Epithelial cell of proximal tubule (primary cell): ENCODE measurements around the gene CCNQ. TPM values are rescaled to one million over a fixed set of nuclear protein-coding genes. Genes with fewer than 3 reads are reported as not detected.

Experiments
- DNase-seq: peaks from one replicate; pipeline ENCODE4 v3.0.0-alpha.2; 2011; ENCODE audit warnings: low read depth
- H3K4me3 ChIP-seq: 2 replicates; pipeline ENCODE4 v1.5.1; 2011; ENCODE audit warnings: low read depth, mild to moderate bottlenecking, low read length
- total RNA-seq: library from RNA; depleted of rRNA; stranded (reverse); fragments of >200 nt; gene quantifications from 2 replicates; pipeline ENCODE4 v1.2.3, GENCODE V29; 2015
- TF ChIP-seq, protein P1 (sequence below): conservative IDR thresholded peaks from 2 replicates; pipeline ENCODE4 v1.5.1; 2012; ENCODE audit warnings: low read depth, mild to moderate bottlenecking, low read length

The CCNQ gene
- total RNA-seq, 1 donor from 2014 or later = 31.4 TPM

- TF ChIP-seq, protein P1, sequence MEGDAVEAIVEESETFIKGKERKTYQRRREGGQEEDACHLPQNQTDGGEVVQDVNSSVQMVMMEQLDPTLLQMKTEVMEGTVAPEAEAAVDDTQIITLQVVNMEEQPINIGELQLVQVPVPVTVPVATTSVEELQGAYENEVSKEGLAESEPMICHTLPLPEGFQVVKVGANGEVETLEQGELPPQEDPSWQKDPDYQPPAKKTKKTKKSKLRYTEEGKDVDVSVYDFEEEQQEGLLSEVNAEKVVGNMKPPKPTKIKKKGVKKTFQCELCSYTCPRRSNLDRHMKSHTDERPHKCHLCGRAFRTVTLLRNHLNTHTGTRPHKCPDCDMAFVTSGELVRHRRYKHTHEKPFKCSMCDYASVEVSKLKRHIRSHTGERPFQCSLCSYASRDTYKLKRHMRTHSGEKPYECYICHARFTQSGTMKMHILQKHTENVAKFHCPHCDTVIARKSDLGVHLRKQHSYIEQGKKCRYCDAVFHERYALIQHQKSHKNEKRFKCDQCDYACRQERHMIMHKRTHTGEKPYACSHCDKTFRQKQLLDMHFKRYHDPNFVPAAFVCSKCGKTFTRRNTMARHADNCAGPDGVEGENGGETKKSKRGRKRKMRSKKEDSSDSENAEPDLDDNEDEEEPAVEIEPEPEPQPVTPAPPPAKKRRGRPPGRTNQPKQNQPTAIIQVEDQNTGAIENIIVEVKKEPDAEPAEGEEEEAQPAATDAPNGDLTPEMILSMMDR = no peak
- no peak for DNase-seq
- H3K4me3 ChIP-seq = no peak overlapping the region
Observed at GRCh38 chrX:153639177-153640044, 40.5 kb upstream of the CCNQ start.

- TF ChIP-seq, protein P1 = no peak
- no peak overlapping the region for H3K4me3 ChIP-seq
- no peak for DNase-seq
Observed at GRCh38 chrX:153638436-153639176, 39.7 kb upstream of the CCNQ start.

- TF ChIP-seq, protein P1 = no peak
- no peak overlapping the region for H3K4me3 ChIP-seq
- no peak for DNase-seq
Observed at GRCh38 chrX:153638041-153638371, 39.1 kb upstream of the CCNQ start.

DNA sequence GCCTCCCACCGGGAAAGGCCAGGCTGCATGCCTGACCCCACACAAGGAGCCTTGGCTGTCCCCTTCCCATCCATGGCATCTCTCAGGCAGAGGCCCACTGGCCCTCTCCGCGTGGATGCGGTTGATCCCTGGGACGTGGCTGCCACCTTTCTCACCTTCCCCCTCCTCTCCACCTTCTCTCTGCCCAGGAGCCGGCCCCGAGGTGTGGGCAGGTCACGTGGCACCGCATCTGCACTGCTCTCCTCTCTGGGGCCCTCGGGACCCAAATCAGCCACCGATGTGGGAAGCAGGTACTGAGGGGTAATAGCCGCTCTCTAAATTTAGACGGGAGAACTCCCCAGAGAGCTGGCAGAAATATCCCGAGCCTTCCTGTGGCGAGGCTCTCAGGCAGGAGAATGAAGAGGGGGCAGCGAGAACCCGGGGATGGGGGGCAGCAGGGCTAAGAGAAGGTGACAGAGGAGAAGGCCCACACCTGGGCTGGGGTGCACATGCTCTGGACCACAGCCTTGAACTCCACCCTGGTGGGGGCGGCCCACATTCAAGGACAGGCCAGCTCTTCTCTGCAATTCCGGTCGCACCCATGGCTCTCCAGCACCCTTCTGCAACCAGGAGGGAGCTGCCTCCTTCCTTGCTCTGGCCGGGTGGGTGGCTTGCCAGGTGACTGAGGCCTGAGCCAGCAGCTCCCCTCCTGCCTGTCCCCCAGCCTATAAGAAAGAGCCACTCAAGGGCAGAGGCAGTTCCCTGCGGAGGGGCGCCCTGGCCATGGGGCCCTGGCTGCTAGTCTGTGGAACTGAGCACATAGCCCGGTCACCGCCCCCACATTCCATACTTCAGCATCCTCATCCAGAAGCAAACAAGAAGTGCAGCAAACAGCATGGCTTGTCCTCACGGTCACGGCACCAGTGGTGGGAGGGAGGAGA lies 38.4 kb upstream of the CCNQ start:
- H3K4me3 ChIP-seq = no peak overlapping the region
- no peak for DNase-seq
- TF ChIP-seq, protein P1 = no peak

- H3K4me3 ChIP-seq = no peak overlapping the region
- TF ChIP-seq, protein P1 = no peak
- no peak for DNase-seq
Observed at GRCh38 chrX:153636716-153637115, 37.8 kb upstream of the CCNQ start.

DNA sequence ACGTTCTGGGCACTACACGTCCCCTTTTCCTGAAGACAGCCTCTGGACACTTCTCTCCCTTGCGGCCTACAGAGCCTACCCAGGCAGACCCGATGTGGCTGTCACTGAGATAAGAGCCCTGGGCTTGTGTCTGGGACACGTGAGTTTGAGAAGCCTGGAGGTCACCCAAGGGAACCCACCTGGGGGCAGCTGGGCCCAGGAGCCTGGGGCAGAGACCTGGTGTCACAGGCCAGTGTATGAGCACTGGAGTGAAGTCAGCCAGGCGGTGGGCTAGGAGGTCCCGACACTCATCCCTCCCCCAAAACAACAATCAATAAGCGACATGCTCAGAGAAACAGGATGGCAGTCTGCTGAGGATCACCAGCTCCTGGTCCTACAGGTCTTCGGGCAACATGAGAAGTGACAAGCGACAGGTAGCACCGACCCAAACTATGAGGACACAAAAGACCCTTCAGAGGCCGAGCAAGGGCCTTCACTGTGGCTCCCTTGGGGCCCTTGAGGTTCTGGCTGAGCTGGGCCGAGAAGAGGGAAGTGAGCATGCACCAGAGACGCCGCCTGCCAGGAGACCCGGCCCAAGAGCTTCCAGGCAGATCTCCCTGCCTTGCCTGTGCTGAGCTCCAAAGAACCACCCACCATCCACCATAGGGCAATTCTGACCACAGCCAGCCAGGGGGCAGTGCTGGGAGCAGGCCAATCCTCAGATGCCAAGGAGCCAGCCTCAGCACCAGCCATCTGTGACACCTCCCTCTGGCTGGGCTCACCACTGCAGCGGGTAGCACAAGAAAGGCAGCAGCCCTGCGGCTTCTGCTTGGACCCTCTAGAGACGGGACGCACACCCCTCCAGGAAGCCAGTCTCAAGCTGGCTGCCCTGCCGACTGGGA lies 37.1 kb upstream of the CCNQ start:
- DNase-seq = no peak
- TF ChIP-seq, protein P1 = peak; percentile 67
- H3K4me3 ChIP-seq = no peak overlapping the region
